Heart left ventricle (tissue), 16 donors: Measurements from ENCODE around the gene ZNF169. TPM values are rescaled to one million over a fixed set of nuclear protein-coding genes. Genes with fewer than 3 reads are reported as not detected.
A peak's percentile ranks its signal among the peaks of the same experiment; 100 is the strongest.
"Not testable (repeated sequence)": the region's sequence is repeated elsewhere in the genome, so short reads cannot be mapped to it uniquely, and the experiment has no call there.

Experiments used
- ATAC-seq, 4 donors: fragments of 200-7000 bp; cut with Tn5 transposase; one replicate each; pipeline ENCODE4 v1.9.1; 2020 to 2022; ENCODE audit warnings: moderate library complexity in 4 of 4, mild to moderate bottlenecking in 3 of 4, moderate number of reproducible peaks in 1 of 4
- DNase-seq, 5 donors: peaks; one replicate each; pipeline ENCODE4 v3.0.0-alpha.2; 2020
- H3K27ac ChIP-seq, 12 donors: fragments of 200-600 bp; sonication (generic) in 4 of 12; one replicate each; pipeline versions ENCODE4 v1.5.0 to v1.8.0; 2016 to 2022; ENCODE audit warnings: mild to moderate bottlenecking in 2 of 12
- H3K27me3 ChIP-seq, 9 donors: fragments of 200-600 bp; sonication (generic) in 2 of 9; one replicate each; pipeline versions ENCODE4 v1.5.1 to v1.8.0; 2016 to 2022; ENCODE audit warnings: mild to moderate bottlenecking in 3 of 9
- H3K36me3 ChIP-seq, 9 donors: fragments of 200-600 bp; sonication (generic) in 2 of 9; one replicate each; pipeline versions ENCODE4 v1.5.0 to v1.8.0; 2018 to 2022; ENCODE audit warnings: mild to moderate bottlenecking in 2 of 9
- H3K4me1 ChIP-seq, 12 donors: fragments of 200-600 bp; sonication (generic) in 4 of 12; one replicate each; pipeline versions ENCODE4 v1.5.0 to v1.8.0; 2016 to 2022; ENCODE audit warnings: mild to moderate bottlenecking in 3 of 12
- H3K4me3 ChIP-seq, 12 donors: fragments of 200-600 bp; sonication (generic) in 4 of 12; one replicate each; pipeline versions ENCODE4 v1.5.0 to v1.8.0; 2017 to 2022; ENCODE audit warnings: mild to moderate bottlenecking in 9 of 12, moderate library complexity in 4 of 12
- H3K9me3 ChIP-seq, 12 donors: fragments of 200-600 bp; sonication (generic) in 4 of 12; one replicate each; pipeline versions ENCODE4 v1.5.0 to v1.8.0; 2016 to 2022; ENCODE audit warnings: mild to moderate bottlenecking in 1 of 12
- CTCF ChIP-seq, 12 donors: fragments of 200-600 bp; sonication (generic) in 4 of 12; IDR thresholded peaks; one replicate each; pipeline versions ENCODE4 v1.5.0 to v1.8.0; 2018 to 2022; ENCODE audit warnings: antibody characterized with exemption in 12 of 12, mild to moderate bottlenecking in 5 of 12
- POLR2A ChIP-seq, 2 donors: fragments of 450-650 bp; IDR thresholded peaks; one replicate each; pipeline ENCODE4 v1.6.1; 2017; ENCODE audit warnings: antibody characterized with exemption in 2 of 2, mild to moderate bottlenecking in 2 of 2, moderate library complexity in 2 of 2
- WGBS, 4 donors: extraction: QIAGEN DNeasy Blood & Tissue Kit in 2 of 4; methylation state at CpG; one replicate each; pipeline versions ENCODE4 v1.1.5 to v1.1.7; 2013 to 2018; 5-methylcytosine and 5-hydroxymethylcytosine counted together
- intact Hi-C, 10 donors: fragments of 100-400 bp; cut with DNase I; formaldehyde crosslinking; loops; one replicate each; pipeline versions ENCODE4 v1.11.1 to v1.14.2; 2022
- polyA plus RNA-seq, 2 donors: library from polyadenylated mRNA; stranded (reverse); fragments of 200-250 nt; gene quantifications; one replicate each; pipeline ENCODE4 v1.2.3, GENCODE V29; 2013
- total RNA-seq, 9 donors: library from RNA; depleted of rRNA in 2 of 9; stranded (reverse); fragments of >200 nt in 2 of 9; fragmentation: NEBNext Ultra II Directional in 3 of 9; extraction: Animal tissue kit (Norgen Biotek cat#: 25700) in 3 of 9; gene quantifications; one replicate each; pipeline versions ENCODE4 v1.1.0 to v1.2.4, GENCODE V29; 2016 to 2023
- donor health status: ischemic (EF 13 %, LVEDD 7.1; RV severe dilation, severe dysfunction).
- donor health status: healthy with polysubstance abuse.
- donor health status: DM: no; HTN: yes; CAD: no.
- donor health status: DM: no; HTN: no; CAD: no.
- donor health status: ischemic (EF 25% LVEDD 6.9; RV normal size, moderate dysfunction).
- donor health status: ischemic (EF 25% LVEDD 5.7; RV mildly dilated, moderate dysfunction).
- donor health status: healthy.
- donor health status: DM: yes; HTN: yes; CAD: no.
- donor health status: ischemic (EF 35%, LVEDD 5.7; RV mildly dilated, moderate dysfunction).
- donor health status: nonischemic (EF 11% LVEDD 7.7; RV severe dilation, severe dysfunction).
- donor health status: DM: yes; HTN: yes; CAD: no.
- donor health status: PGD.
- donor health status: ischemic (EF 29% LVEDD 5.4; RV normal size, mild dysfunction).
- donor health status: nonischemic (EF 23%, LVEDD 6.1; RV moderate dilation, normal function).

Gene ZNF169
- total and polyA plus RNA-seq, 11 donors: 0.99 to 8.7 (median 1.9) TPM

GRCh38 chr9:94301583-94301982 lies 42.5 kb downstream of the ZNF169 start:
- Histone ChIP-seq H3K27ac (no peak overlapping the region), H3K36me3 (peaks cover 0 to 8% (median 2%) of the 10 kb centered on the region in 9 donors), H3K9me3 (no peaks in the 10 kb centered on the region), H3K4me1 (no peaks in the 10 kb centered on the region), H3K27me3 (no peaks in the 10 kb centered on the region), H3K4me3 (no peak overlapping the region)
- ATAC-seq (no peak), DNase-seq (no peak)
- TF ChIP-seq POLR2A (IDR thresholded peaks at IDR 0.05) (no peak), CTCF (IDR thresholded peaks at IDR 0.05) (no peak)
- intact Hi-C loops: no loop called here
- 87 to 91% (median 89%) methylated on average over 5 of the region's 5 CpGs for WGBS, 4 donors

- DNase-seq (no peak), ATAC-seq (no peak)
- no peak overlapping the region for H3K4me3 ChIP-seq
- H3K27me3 ChIP-seq: no peaks in the 10 kb centered on the region
- peaks cover 0 to 8% (median 0%) of the 10 kb centered on the region in 9 donors for H3K36me3 ChIP-seq
- H3K9me3 ChIP-seq: no peaks in the 10 kb centered on the region
- no peaks in the 10 kb centered on the region for H3K4me1 ChIP-seq
- WGBS, 4 donors: 94 to 97% (median 95%) methylated on average over 4 of the region's 4 CpGs
- H3K27ac ChIP-seq: no peak overlapping the region
- intact Hi-C loops: no loop called here
- TF ChIP-seq POLR2A (IDR thresholded peaks at IDR 0.05): no peak
- no peak for TF ChIP-seq CTCF (IDR thresholded peaks at IDR 0.05)
These were observed 43.3 kb downstream of the ZNF169 start for GRCh38 chr9:94302426-94302825.

GRCh38 chr9:94303321-94303720 lies 44.2 kb downstream of the ZNF169 start:
- TF ChIP-seq POLR2A (IDR thresholded peaks at IDR 0.05): no peak
- TF ChIP-seq CTCF (IDR thresholded peaks at IDR 0.05): no peak
- H3K27me3 ChIP-seq: no peaks in the 10 kb centered on the region
- no peaks in the 10 kb centered on the region for H3K4me1 ChIP-seq
- no peak overlapping the region for H3K4me3 ChIP-seq
- peaks cover 0 to 8% (median 0%) of the 10 kb centered on the region in 9 donors for H3K36me3 ChIP-seq
- H3K9me3 ChIP-seq: no peaks in the 10 kb centered on the region
- DNase-seq (no peak), ATAC-seq (no peak)
- intact Hi-C loops: no loop called here
- no peak overlapping the region for H3K27ac ChIP-seq

GRCh38 chr9:94315034-94315984 lies 56.2 kb downstream of the ZNF169 start:
- WGBS, 4 donors: 94 to 97% methylated on average over 5 to 6 of the region's 15 CpGs; no CpG with 5 or more reads in 2 of the 4 donors
- H3K4me1 ChIP-seq, H3K27me3 ChIP-seq, intact Hi-C loops, DNase-seq, H3K4me3 ChIP-seq, H3K27ac ChIP-seq, H3K9me3 ChIP-seq, H3K36me3 ChIP-seq: not testable (repeated sequence)
- peak in 2 of 4 donors; percentile 41 to 45 for ATAC-seq

- 31 to 51% methylated on average over 2 of the region's 5 CpGs; no CpG with 5 or more reads in 2 of the 4 donors for WGBS, 4 donors
- H3K9me3 ChIP-seq, H3K27me3 ChIP-seq, DNase-seq, H3K4me1 ChIP-seq, intact Hi-C loops, ATAC-seq, H3K4me3 ChIP-seq, H3K27ac ChIP-seq, H3K36me3 ChIP-seq: not testable (repeated sequence)
These were observed 57.1 kb downstream of the ZNF169 start for GRCh38 chr9:94316236-94316635.

GRCh38 chr9:94317949-94318657 lies 59.0 kb downstream of the ZNF169 start:
- H3K36me3 ChIP-seq, intact Hi-C loops, H3K27me3 ChIP-seq, H3K4me1 ChIP-seq, H3K4me3 ChIP-seq, DNase-seq, H3K9me3 ChIP-seq, ATAC-seq, H3K27ac ChIP-seq: not testable (repeated sequence)
- 100% methylated on average over 1 of the region's 10 CpGs; no CpG with 5 or more reads in 3 of the 4 donors for WGBS, 4 donors

- peak in 3 of 4 donors; percentile 45 to 57 (median 47) for ATAC-seq
- WGBS, 4 donors: 47 to 69% (median 52%) methylated on average over 4 to 8 of the region's 9 CpGs; no CpG with 5 or more reads in 1 of the 4 donors
- H3K4me3 ChIP-seq, H3K9me3 ChIP-seq, H3K27ac ChIP-seq, H3K36me3 ChIP-seq, H3K27me3 ChIP-seq, DNase-seq, intact Hi-C loops, H3K4me1 ChIP-seq: not testable (repeated sequence)
These were observed 63.3 kb downstream of the ZNF169 start for GRCh38 chr9:94322342-94322940.
